ENCODE results near the gene STAC2.

GRCh38 chr17:39186481-39187002 lies 39.2 kb downstream of the STAC2 start:
- no peak for TF ChIP-seq POLR2A (IDR thresholded peaks at IDR 0.05; ENCODE audit: extremely low read depth, insufficient read length)
- TF ChIP-seq CTCF (IDR thresholded peaks at IDR 0.05; ENCODE audit: low read depth, low read length), result no peak
- no peak for TF ChIP-seq MAX (IDR thresholded peaks at IDR 0.05; ENCODE audit: low read depth, low read length)
- TF ChIP-seq MYC (IDR thresholded peaks at IDR 0.05; ENCODE audit: low read depth, low read length), result no peak
